Parathyroid adenoma (tissue), 2 donors: ENCODE results near the gene ATP1B2.
A peak's percentile ranks its signal among the peaks of the same experiment; 100 is the strongest.

Experiments used
- H2AFZ ChIP-seq: fragments of 300-600 bp; sonication (generic); one replicate; pipeline ENCODE4 v1.7.0; 2017; ENCODE audit warnings: antibody characterized with exemption, mild to moderate bottlenecking
- H3K27ac ChIP-seq: fragments of 300-600 bp; sonication (generic); one replicate; pipeline ENCODE4 v1.7.0; 2017
- H3K27me3 ChIP-seq: fragments of 300-600 bp; sonication (generic); one replicate; pipeline ENCODE4 v1.7.0; 2017; ENCODE audit warnings: low read length; ENCODE audit not compliant: control insufficient read depth, insufficient read depth
- H3K36me3 ChIP-seq: fragments of 300-600 bp; sonication (generic); one replicate; pipeline ENCODE4 v1.7.0; 2017; ENCODE audit warnings: low read length; ENCODE audit not compliant: control insufficient read depth, insufficient read depth
- H3K4me1 ChIP-seq: fragments of 300-600 bp; sonication (generic); one replicate; pipeline ENCODE4 v1.7.0; 2017; ENCODE audit warnings: control low read depth
- H3K4me2 ChIP-seq: fragments of 300-600 bp; sonication (generic); one replicate; pipeline ENCODE4 v1.7.0; 2017; ENCODE audit warnings: low read length
- H3K4me3 ChIP-seq: fragments of 300-600 bp; sonication (generic); one replicate; pipeline ENCODE4 v1.7.0; 2017; ENCODE audit warnings: low read depth, low read length
- H3K79me2 ChIP-seq: fragments of 300-600 bp; sonication (generic); one replicate; pipeline ENCODE4 v1.7.0; 2017; ENCODE audit warnings: control low read depth
- H3K9ac ChIP-seq: fragments of 300-600 bp; sonication (generic); one replicate; pipeline ENCODE4 v1.7.0; 2017; ENCODE audit warnings: mild to moderate bottlenecking
- H3K9me3 ChIP-seq: fragments of 300-600 bp; sonication (generic); one replicate; pipeline ENCODE4 v1.7.0; 2017; ENCODE audit warnings: low read length; ENCODE audit not compliant: control insufficient read depth
- CTCF ChIP-seq: fragments of 300-600 bp; sonication (generic); IDR thresholded peaks from one replicate; pipeline ENCODE4 v1.7.0; 2017; ENCODE audit warnings: antibody characterized with exemption, mild to moderate bottlenecking
- donor health status: primary hyperparathyroidism.

The ATP1B2 gene

DNA sequence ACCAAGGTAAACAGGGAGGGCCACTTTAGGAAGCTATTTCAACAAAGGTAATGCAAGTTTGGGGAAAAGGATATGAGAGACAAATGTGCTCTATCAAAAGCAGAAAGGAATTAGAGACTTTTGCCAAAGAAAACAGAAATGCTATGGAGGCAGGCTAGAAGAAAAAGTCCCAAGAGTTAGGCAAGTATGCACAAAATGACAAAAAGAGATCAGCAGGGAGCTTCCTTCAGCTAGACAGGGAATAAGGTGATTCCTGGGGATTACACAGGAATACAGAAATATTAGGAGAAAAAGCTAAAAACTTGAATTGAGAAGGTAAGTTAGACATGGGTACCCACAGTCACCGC lies 38.5 kb upstream of the ATP1B2 start:
- Histone ChIP-seq H3K27ac (no peak overlapping the region), H3K4me3 (peak overlapping the region; percentile 45), H3K79me2 (peaks cover 46% of the 10 kb centered on the region), H3K9me3 (no peaks in the 10 kb centered on the region), H3K4me2 (peak overlapping the region; percentile 52), H2AFZ (no peak overlapping the region), H3K36me3 (no peaks in the 10 kb centered on the region), H3K27me3 (no peaks in the 10 kb centered on the region), H3K9ac (no peak overlapping the region), H3K4me1 (peaks cover 8% of the 10 kb centered on the region)
- TF ChIP-seq CTCF = no peak

DNA sequence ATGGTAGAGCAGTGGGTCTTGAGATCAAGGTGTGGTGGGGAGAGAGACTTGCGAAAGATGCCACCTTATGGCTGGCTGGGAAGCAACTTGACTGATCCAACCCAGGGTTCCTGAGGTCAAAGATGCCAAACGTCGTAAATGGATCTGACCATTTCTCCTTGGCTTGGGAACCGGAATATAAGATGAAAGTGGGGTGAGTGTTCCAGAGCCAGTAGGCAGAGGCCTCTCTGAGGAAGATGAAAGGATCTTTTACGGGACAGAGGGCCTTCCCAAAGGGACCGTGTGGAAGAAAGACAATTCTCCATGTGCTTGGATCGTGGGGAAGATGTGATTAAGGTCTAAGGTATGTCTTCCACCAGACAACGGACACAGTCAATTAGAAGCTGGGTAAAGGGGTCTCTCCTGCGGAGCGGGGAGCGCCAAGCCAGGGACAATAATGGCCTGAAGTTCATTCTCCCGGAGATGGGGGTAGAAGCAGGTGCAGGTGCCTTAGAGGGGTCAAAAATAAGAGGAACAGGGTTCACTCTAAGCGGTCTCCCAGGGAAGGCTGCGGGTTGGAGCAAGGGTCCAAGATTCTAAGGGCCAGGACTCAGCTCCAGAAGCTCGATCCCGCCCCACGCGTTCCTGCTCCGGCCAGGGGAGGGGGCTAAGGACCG lies 36.8 kb upstream of the ATP1B2 start:
- H2AFZ ChIP-seq = peak overlapping the region; percentile 45
- peaks cover 8% of the 10 kb centered on the region for H3K4me1 ChIP-seq
- no peaks in the 10 kb centered on the region for H3K36me3 ChIP-seq
- no peaks in the 10 kb centered on the region for H3K9me3 ChIP-seq
- H3K27ac ChIP-seq = peak overlapping the region; percentile 80
- peak overlapping the region; percentile 81 for H3K4me2 ChIP-seq
- TF ChIP-seq CTCF = no peak
- H3K4me3 ChIP-seq = peak overlapping the region; percentile 84
- no peaks in the 10 kb centered on the region for H3K27me3 ChIP-seq
- peaks cover 43% of the 10 kb centered on the region for H3K79me2 ChIP-seq
- H3K9ac ChIP-seq = peak overlapping the region; percentile 39

GRCh38 chr17:7614425-7615264 lies 36.1 kb upstream of the ATP1B2 start, which contains the start of gene FXR2:
Gene FXR2, minus strand, starts transcription at chr17:7614897. Its CDS starts 365 bp downstream, at chr17:7614532.
- Histone ChIP-seq H3K4me1 (peaks cover 8% of the 10 kb centered on the region), H3K27ac (peak within 1 kb of the TSS; percentile 80), H3K79me2 (peaks cover 37% of the 10 kb centered on the region), H3K4me2 (peak within 1 kb of the TSS; percentile 81), H2AFZ (peak within 1 kb of the TSS; percentile 87), H3K4me3 (peak within 1 kb of the TSS; percentile 84), H3K9me3 (no peaks in the 10 kb centered on the region), H3K9ac (peak within 1 kb of the TSS; percentile 39), H3K27me3 (no peaks in the 10 kb centered on the region), H3K36me3 (no peaks in the 10 kb centered on the region)
- TF ChIP-seq CTCF = peak; percentile 88

DNA sequence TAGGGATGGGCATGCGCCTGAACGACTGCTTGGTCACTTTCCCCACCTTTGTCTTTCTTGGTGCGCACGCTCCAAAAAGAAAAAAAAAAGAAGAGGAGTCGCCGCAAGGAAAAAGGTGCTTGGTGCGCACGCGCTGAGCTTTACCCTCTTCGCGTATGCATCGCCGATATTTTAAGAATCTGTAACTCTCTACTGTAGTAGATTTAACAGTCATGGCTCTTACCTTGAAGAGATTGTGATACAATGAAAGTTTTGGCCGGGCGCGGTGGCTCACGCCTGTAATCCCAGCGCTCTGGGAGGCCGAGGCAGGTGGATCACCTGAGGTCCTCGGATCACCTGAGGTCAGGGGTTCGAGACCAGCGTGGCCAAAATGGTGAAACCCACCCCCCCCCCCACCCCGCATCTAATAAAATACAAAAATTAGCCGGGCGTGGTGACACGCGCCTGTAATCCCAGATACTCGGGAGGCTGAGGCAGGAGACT lies 35.4 kb upstream of the ATP1B2 start:
- no peaks in the 10 kb centered on the region for H3K9me3 ChIP-seq
- H3K4me2 ChIP-seq = peak overlapping the region; percentile 64
- peak overlapping the region; percentile 80 for H3K27ac ChIP-seq
- H3K9ac ChIP-seq = no peak overlapping the region
- H3K79me2 ChIP-seq = peaks cover 34% of the 10 kb centered on the region
- no peaks in the 10 kb centered on the region for H3K36me3 ChIP-seq
- H3K4me3 ChIP-seq = peak overlapping the region; percentile 84
- H3K27me3 ChIP-seq = no peaks in the 10 kb centered on the region
- H3K4me1 ChIP-seq = peaks cover 8% of the 10 kb centered on the region
- H2AFZ ChIP-seq = peak overlapping the region; percentile 87
- TF ChIP-seq CTCF = no peak
